Hindlimb muscle (tissue), 1 donor: ENCODE measurements around the gene SH2B2. TPM values are rescaled to one million over a fixed set of nuclear protein-coding genes. Genes with fewer than 3 reads are reported as not detected.

Experiments
- DNase-seq: peaks from one replicate; pipeline ENCODE4 v3.0.0-alpha.2; 2013
- polyA plus RNA-seq: library from polyadenylated mRNA; unstranded; fragments of 120-200 nt; gene quantifications from one replicate; pipeline ENCODE4 v1.2.1, GENCODE V29; 2013; ENCODE audit not compliant: insufficient read length

Gene SH2B2
- polyA plus RNA-seq = 22.2 TPM

DNA sequence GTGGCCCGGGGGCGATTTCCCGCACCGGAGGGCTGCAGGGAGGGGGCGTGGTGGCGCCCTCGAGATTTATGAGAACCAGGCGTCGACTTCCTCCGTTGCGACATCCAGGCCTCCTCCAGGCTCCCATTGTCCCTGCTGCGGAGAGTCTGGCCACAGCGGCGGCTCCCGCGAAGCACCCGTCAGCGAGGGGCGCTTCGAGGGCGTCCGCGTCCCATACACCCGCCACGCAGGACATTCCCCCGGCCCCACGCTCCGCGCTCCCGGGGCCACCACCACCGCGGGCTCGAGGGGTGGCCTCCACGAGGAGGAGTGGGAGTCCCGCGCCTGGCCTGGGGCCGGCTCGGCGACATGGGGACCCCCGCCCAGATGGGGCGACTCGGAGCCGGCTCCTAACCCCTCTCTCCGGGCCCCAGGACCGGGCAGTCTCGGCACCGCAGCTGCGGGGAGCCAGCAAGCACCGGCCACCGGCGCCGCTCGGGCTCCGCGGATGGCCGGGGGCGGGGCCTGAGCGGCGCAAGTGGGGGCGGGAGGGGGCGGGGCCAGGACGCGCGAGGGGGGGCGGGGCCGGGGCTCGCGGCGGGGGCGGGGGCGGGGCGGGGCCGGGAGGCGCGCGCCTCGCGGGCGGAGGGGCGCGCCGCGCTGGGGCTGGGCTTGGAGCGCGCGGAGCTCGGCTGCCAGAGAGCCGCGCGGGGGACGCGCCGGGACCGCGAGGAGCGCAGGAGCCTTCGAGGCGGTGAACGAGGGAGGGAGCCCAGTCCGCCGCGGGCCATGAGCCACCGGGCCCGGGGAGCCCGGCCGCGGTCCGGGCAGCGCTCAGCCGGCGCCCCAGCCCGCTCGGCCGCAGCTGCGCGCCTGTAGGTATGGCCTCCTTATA, at the start of gene SH2B2:
Gene SH2B2, plus strand, starts transcription at position 632 of the 874 bp plus-strand sequence. CDS start 13,683 bp downstream, outside the sequence.
- DNase-seq = peak; percentile 68

DNA sequence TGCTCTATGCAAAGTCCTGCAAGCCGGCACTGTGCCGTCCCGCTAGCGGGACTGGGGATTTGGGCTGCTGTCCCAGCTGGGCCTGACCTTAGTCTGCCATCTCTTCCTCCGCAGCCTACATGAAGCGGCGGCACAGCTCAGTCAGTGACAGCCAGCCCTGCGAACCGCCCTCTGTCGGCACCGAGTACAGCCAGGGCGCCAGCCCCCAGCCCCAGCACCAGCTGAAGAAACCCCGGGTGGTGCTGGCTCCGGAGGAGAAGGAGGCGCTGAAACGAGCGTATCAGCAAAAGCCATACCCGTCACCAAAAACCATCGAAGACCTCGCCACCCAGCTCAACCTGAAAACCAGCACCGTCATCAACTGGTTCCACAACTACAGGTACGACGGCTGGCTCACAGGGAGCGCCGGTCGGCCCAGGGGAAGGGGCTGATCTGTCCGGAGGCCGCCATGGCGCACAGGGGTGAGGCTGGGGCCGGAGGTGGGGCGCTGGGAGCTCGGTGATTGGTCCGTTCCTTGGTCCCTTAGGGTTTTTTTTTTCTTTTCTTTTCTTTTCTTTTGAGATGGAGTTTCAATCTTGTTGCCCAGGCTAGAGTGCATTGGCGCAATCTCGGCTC, 47.4 kb upstream of the SH2B2 start:
- no peak for DNase-seq

DNA sequence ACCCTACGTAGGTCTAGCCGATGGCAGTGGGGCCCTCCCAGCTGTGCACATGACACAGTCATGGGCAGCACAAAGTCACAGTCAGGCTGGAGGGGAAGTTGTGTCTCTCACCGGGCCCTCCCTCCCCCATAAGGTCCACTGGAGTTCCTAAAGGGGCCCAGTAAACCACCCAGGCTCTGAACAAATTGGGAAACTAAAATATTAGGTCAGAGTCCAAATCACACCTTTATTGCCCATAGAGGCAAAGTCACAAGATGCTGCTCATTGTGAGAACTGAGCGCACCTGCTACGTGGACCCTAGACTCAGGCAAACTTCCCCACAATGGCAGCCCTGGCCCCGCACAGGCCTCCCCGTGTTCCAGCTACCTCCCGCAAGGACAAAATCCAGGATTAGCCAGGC, 45.2 kb upstream of the SH2B2 start:
- DNase-seq = no peak

DNA sequence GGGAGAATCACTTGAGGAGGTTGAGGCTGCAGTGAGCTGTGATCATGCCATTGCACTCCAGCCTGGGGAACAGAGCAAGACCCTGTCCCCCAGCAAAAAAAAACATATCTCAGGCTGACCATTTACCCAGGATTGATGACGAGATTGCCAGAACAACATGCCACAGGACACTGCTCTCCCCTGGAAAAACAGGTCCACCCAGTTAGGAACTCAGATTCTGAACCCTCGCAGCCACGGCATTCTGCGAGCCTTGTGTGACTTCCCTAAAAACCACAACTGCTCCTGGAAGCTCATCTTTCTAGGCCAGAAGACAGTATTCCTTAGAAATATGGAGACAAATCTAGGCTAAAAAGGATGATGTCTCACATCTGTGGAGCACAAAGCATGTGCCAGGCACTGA, 42.1 kb upstream of the SH2B2 start:
- DNase-seq = no peak

DNA sequence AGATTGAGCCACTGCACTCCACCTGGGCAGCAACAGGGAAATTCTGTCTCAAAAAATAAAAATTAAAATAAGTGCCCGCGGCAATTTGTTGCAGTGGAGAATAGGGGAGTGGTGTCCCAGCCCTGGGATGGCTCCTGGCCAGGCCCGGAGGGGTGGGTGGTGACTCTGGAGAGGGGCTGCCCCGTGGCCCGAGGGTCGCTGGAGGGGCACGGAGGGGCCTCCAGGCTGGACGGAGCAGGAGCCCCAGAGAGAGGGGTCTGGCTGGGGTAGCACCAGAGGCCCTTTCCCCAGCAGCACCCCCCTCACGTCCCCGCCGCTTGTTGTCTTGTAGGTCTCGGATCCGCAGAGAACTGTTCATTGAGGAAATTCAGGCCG, 38.6 kb upstream of the SH2B2 start:
- no peak for DNase-seq

DNA sequence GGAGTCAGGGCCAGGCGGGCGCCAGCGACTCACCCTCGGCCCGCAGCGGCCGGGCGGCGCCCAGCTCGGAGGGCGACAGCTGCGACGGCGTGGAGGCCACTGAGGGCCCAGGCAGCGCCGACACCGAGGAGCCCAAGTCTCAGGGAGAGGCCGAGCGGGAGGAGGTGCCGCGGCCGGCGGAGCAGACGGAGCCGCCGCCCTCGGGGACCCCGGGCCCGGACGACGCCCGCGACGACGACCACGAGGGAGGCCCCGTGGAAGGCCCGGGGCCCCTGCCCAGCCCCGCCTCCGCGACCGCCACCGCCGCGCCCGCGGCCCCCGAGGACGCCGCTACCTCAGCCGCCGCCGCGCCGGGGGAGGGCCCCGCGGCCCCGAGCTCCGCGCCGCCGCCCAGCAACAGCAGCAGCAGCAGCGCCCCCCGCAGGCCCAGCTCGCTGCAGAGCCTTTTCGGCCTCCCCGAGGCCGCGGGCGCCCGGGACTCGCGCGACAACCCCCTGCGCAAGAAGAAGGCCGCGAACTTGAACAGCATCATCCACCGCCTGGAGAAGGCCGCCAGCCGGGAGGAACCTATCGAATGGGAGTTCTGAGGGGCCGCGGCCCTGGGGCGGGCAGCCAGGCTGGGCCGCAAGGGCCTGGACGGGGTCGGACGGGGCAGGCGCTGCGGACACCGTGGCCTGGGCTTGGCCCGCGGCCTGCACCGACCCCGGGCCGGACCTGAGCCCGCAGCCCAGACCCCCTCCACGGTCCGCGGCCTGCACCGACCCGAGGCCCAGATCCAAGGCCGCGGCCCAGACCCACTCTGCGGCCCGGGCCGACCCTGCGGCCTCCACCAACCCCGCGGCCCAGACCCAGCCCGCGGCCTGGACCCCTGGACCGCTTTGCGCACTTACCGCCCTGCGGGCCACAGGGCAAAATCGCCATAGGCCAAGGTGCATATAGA, 37.9 kb upstream of the SH2B2 start:
- DNase-seq = no peak

DNA sequence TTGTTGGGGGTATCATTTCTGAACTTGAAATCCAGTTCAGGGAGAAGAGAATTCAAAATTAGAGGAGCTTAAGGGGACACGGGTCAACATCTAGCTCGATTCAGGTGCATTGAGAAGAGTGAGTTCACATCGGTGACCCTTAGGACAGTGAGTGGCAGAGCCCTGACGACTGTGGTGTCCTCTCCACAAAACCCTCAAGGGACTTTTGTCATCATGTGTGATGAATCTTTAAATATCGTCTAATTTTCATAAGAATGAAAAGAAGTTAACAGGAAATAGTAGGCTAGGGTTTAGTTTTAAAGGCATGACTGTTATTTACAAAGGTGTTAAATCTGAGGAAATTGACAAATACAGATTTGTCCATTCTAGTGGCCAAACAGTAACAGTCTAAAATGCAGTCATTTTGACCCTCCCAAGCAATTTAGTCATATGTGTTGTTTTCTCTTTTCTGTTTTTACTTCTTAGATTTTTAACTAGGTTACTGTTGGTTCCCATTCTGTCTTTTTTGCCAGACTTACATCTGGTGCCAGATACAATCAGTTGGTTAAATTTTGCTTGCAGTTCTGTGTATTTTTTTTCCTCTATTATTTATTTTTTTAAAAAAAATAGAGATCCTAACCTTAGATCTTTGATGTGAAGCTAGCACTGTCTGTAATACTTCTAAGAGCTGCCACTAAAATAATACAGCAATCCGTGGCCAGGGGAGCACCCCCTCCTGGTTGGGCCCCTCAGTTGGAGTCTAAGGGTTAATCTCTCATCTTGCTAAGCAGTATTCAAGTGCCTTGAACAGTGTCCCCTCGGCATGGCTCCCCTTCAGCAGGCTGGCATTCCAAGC, 34.9 kb upstream of the SH2B2 start:
- no peak for DNase-seq

DNA sequence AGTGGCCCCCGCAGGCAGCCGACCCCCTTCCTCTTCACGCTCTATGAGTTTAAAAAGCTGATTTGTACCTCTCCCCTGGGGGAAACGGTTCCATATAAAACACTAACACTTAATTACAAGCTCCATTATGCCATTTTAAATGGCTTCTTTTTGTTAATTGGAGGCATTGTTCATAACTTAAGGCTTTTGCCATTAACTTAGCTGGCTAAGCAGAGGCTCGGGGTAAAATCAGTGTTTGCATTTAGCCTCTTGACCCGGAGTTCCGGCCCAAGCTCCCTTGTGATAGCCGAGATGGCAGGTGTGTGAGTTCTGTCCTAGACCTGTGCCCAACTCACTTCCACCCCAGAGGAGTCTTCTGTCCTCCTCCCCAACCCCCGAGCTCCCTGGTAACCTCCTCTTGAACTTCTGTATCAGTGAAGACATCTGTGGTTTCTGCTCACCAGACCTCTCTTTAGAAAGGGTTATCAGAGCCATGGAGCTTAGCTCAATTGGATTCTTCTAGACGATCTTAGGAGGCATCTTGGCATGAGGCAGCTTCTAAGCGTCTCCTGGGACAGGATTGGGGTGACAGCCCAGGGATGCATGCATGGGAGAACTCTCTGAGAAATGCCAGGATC, 34.2 kb upstream of the SH2B2 start:
- no peak for DNase-seq

DNA sequence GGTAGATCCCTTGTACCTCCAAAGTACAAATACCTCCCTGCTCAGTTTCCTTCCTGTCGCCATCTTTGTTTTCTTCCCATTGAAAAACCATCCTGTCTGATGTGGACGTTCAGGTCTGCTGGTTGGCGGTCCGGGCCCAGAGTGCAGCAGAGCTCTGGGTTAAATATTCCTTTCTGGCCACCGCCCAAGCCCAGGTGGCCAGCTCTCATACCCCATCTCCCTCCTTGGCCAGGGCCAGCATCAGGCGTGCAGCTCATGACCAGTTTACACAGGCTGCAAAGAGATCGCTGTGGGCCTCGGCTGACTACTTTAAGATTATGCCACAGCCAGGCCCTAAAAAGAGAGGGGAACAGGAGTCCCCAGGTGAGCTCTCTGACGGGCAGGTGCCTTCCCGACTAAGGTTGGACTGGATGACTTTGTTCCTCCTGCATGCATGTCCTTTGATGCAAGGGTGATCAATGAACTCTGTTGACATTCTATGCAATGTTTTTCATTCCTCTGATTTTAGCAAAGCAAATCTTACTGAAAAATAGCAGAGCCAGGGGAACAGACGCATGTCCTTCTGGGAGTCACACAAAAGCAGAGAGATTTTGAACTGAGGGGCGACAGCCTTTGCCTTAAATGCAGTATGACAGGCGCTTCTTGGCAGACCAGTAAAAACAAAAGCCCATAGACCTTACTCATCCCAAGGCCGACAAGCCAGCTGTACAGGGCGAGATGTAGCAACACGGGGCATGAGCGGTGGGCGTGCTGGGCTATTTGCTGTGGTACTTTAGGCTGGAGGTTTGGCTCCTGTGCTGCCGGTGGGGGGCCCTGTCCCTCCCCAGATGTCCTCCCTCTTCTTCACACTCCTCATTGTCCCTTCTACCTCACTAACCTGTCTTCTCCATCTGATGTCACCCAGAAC, 33.3 kb upstream of the SH2B2 start:
- DNase-seq = no peak

DNA sequence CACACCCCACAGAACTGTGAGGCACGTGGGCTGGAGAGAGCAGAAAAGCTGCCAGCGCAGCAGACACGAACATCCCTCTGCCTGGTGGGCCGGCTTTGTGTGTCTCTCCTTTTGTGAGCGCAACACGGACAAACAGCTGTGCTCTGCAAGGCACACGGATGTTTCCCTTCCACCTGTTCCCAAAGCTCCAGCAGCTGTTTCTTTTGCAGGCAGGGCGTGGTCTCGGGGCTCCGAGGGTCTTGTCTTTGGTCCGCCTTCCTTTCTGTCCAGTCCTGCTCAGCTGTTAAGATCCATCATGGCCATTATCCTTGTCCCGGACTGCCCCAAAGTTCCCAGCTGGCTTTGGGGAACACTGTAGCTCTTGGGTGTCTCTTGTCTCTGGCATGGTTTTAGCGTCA, 32.7 kb upstream of the SH2B2 start:
- DNase-seq = peak; percentile 46

DNA sequence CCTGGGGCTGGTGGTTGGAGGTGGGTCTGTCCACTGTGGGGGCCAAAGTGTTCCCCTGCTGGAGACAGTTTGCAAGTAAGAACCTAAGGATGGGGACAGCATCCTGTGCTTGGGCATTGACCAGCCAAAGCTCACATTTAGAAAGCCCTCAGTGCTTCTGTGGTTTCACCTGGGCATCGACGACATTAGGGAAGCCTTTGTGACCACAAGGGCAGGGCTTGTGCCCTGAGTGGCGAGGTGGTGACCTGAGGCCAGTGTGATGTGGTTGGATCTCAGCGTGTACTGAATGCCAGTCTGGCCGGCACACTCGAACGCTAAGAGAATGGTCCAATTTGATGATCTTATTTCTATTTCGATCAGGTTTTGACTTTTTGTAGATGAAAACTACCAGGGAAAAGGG, 32.1 kb upstream of the SH2B2 start:
- DNase-seq = no peak

DNA sequence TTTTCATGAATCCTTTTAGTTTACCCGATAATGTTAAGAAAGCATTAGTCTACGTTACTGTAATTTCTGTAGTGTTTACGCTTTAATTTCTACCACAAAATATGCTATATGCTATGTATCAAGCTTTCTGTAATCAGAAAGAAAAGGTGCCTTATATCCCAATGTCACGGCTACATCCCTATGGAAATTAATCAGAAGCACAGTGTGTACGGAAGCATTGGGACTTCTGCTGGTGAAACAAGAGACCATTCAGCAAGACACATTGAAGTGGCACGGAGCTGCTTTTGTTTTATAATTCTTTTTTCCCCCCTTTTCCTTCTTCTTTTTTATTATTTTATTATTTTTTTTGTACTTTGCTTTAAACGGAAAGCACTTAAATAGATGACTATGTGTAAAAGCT, 31.2 kb upstream of the SH2B2 start:
- no peak for DNase-seq

DNA sequence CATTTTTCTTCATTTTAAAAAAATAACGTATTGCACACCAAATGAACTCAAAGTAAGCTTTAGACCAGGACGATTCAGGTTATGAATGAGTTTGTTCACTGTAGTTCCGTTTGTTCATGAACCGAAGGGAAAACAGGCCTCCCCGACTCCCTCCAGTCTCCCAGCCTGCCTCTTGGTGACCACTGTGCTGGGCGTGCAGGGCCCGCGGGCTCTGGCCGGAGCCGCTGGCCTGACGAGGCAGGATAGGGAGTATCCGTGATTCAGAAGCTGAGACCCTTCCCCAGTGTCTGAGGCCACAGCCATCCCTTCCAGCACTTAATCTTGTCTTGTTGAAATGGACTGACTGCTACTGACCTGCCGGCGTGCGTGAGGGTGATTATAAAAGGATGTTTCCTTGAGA, 30.8 kb upstream of the SH2B2 start:
- no peak for DNase-seq

DNA sequence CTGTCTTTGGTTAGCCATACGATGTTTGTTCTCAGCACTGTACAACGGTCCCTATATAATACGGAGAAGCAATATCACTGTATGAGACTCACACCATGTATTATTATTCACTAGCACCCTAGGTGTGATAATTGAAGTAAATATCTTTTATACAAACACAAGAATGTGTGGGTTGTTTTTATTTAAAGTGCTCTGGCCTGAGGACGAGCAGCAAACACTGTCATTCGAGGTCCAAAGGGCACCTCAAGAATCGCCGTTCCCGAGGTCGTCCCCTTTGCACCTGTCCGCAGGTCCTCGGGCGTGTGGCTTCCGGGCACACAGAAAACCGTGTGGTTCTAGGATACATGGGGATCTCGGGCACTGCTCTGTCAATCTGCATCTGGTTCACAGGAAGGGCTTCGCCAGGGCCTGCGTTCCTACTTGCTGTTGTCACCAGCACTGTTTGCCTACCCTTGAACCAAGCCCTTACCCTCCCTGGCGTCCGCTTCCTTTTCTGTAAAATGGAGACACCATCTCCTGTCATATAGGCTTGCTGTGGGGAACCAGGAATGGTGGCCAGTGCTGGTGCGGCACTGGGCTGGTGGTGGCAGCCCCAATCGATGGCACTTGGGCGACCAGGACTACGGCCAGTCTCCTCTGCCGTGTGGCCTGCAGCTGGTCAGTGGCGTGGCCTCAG, 28.5 kb upstream of the SH2B2 start:
- DNase-seq = no peak

DNA sequence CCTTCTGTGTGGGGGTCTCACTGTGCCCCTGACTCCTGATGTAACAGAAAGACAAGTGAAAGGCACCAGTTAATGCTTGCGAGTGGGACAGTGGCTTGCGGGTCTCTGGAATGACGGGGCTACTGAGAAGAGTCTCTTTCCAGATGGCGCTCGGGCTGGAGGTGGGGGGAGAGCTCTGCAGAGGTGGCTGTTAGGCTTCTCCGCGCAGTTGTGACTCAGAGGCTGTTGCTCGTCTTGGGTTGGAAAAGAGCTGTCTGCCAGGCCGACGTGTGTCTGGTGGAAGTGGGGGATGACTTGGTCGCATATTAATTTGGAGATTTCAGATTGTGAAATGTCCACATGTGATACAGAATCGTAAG, 27.9 kb upstream of the SH2B2 start:
- DNase-seq = no peak

DNA sequence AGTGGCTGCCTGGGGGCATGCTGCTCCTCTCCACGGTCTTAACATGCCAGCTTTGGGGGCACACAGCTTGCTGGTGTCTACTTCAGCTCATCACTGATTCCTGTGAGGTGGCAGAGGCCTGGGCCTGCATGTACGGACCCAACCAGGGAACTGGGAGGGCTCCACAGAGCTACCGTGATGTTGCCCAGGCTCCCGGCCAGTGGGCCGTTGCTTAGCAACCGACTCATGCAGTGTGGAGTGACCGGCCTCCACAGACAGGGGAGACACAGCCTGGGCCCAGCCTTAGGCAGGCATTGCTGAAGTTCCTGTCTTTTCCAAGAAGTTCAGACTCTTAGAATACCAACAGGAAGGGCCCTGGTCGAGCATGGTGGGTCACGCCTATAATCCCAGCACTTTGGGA, 25.8 kb upstream of the SH2B2 start:
- DNase-seq = no peak

DNA sequence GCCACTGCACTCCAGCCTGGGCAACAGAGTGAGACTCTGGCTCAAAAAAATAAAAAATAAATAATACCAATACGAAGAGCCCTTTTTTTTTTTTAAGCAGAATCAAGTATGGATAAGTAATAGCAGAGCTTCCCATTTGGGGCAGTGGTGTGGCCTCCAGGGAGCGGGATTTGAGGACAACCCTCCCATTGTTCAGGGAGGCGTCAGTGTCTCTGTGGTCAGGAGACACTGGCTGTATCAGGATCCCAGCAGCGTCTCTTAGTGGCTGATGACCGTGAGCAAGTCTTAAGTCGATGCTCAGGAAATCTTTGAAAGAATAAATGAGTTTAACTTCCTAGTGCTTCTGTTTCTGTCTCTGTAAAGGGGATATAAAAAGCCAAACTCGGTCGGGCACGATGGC, 25.2 kb upstream of the SH2B2 start:
- no peak for DNase-seq

DNA sequence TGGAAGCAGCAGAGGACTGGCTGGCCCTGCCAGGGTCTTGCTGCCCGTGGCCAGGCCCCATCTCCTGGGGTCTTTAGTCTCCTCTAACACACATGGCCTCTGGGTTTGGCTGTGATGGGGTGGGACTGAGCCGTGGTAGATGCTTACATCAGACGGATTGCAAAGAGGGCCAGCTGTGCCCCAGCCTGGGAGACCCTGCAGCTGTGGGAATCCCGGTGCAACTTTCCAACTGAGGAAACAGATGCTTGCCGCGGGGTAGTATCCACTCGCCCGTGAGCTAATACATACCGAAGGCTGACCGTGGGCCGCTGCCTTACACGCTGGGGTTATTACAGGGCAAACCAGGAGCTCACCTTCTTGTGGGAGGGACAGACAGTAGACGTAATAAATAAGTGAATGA, 24.1 kb upstream of the SH2B2 start:
- no peak for DNase-seq

DNA sequence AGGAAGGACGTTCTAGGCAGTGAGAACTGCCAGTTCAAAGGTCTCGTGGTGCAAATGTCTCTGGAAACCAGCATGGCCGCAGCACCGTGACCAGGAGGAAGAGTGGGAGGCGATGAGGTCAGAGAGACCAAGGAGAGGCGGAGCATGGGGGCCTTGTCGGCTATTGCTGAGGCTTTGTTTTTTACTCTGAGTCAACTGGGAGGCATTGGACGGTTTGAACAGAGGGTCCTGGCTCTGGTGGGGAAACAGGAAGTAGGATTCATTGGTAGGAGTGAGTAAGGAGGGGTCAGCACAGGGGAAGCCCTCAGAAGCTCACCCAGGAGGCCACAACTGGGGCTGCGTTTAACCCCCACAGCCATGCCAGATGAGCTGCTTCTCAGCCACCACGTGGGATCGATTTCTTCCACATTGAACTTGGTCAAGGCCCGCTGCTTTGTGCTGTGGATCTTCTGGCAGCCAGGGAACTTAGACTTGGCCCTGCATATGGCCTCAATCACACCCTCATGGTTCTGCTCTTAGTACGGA, 22.2 kb upstream of the SH2B2 start:
- no peak for DNase-seq

DNA sequence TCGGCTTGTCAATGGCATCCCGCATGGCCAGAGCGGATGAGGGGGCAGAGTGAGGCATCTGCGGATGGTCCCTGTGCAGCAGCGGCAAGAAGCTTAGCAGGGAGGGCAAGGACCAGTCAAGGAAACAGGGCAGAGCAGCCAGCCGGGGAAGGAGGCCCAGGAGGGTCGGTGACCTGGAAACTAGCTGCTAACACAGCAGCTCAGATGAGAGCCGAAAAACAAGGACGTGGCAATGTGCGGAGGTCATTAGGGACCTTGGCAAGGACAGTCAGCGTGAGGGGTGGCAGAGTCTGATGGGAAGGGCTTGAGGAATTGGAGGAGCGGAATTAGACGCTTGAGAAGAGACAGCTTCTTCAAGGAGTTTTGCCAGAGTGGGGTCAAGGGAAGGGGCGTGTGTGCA, 20.1 kb upstream of the SH2B2 start:
- DNase-seq = no peak
